Fibroblast of lung (primary cell): ENCODE results near the gene KHDC1L. TPM values are rescaled to one million over a fixed set of nuclear protein-coding genes. Genes with fewer than 3 reads are reported as not detected.

ENCODE experiments used
- DNase-seq, 2 donors: peaks; one replicate each; pipeline versions ENCODE4 v3.0.0 to v3.0.0-alpha.2; 2010; ENCODE audit warnings: low read depth in 2 of 2
- H2AFZ ChIP-seq: 2 replicates; pipeline ENCODE4 v1.5.1; 2012; ENCODE audit warnings: low read length, control low read depth, inconsistent platforms
- H3K27ac ChIP-seq: 2 replicates; pipeline ENCODE4 v1.5.1; 2011; ENCODE audit warnings: low read length, control low read depth; ENCODE audit not compliant: insufficient read depth
- H3K27me3 ChIP-seq: 2 replicates; pipeline ENCODE4 v1.5.1; 2011; ENCODE audit warnings: mild to moderate bottlenecking, low read length; ENCODE audit not compliant: control insufficient read depth, insufficient read depth
- H3K36me3 ChIP-seq: 2 replicates; pipeline ENCODE4 v1.5.1; 2011; ENCODE audit warnings: low read length; ENCODE audit not compliant: control insufficient read depth, insufficient read depth
- H3K4me1 ChIP-seq: 2 replicates; pipeline ENCODE4 v1.5.1; 2011; ENCODE audit warnings: low read length; ENCODE audit not compliant: control insufficient read depth, insufficient read depth; ENCODE audit errors: extremely low read depth
- H3K4me2 ChIP-seq: 2 replicates; pipeline ENCODE4 v1.5.1; 2011; ENCODE audit warnings: low read length, control low read depth; ENCODE audit not compliant: insufficient read depth; ENCODE audit errors: extremely low read depth
- H3K4me3 ChIP-seq, 4 experiments: fragments of 200-600 bp in 1 of 4; sonication (generic) in 1 of 4; replicated peaks in 1 of 4; 2 replicates each; pipeline ENCODE4 v1.5.1; 2011 to 2016; ENCODE audit warnings: low read length in 4 of 4, low read depth in 3 of 4, mild to moderate bottlenecking in 3 of 4, control low read depth in 2 of 4, inconsistent platforms in 1 of 4, mixed read lengths in 1 of 4; ENCODE audit not compliant: insufficient read depth in 1 of 4; ENCODE audit errors: control extremely low read depth in 1 of 4
- H3K79me2 ChIP-seq: 2 replicates; pipeline ENCODE4 v1.5.1; 2012; ENCODE audit warnings: mild to moderate bottlenecking, low read length, inconsistent platforms; ENCODE audit not compliant: control insufficient read depth, insufficient read depth
- H3K9ac ChIP-seq: 2 replicates; pipeline ENCODE4 v1.5.1; 2011; ENCODE audit warnings: mild to moderate bottlenecking, low read length, control low read depth; ENCODE audit not compliant: insufficient read depth
- H3K9me3 ChIP-seq: 2 replicates; pipeline ENCODE4 v1.5.1; 2012; ENCODE audit warnings: low read depth, low read length; ENCODE audit not compliant: control insufficient read depth, insufficient read depth
- H4K20me1 ChIP-seq: 2 replicates; pipeline ENCODE4 v1.5.1; 2011; ENCODE audit warnings: low read length; ENCODE audit not compliant: control insufficient read depth, insufficient read depth; ENCODE audit errors: extremely low read depth
- EZH2 ChIP-seq: IDR thresholded peaks from 2 replicates; pipeline ENCODE4 v1.5.1; 2012; ENCODE audit warnings: low read length, control low read depth, mild to moderate bottlenecking; ENCODE audit errors: missing control alignments
- polyA plus RNA-seq, 2 donors: library from polyadenylated mRNA; depleted of rRNA in 1 of 2; stranded (reverse) in 1 of 2; unstranded in 1 of 2; fragments of >200 nt; gene quantifications; 2 replicates each; pipeline ENCODE4 v1.2.1, GENCODE V29; 2011 to 2012; ENCODE audit warnings: missing spikeins in 1 of 2
- total RNA-seq: library from RNA; depleted of rRNA; stranded (reverse); fragments of >200 nt; gene quantifications from 2 replicates; pipeline ENCODE4 v1.2.1, GENCODE V29; 2014
- TF ChIP-seq, protein P1 (sequence below), 2 donors: IDR thresholded peaks in 1 of 2; conservative IDR thresholded peaks in 1 of 2; 1 replicate in 1 of 2; 2 replicates in 1 of 2; pipeline ENCODE4 v1.5.1; 2011 to 2012; ENCODE audit warnings: low read length in 2 of 2, control low read depth in 1 of 2, inconsistent platforms in 1 of 2, low read depth in 1 of 2, mild to moderate bottlenecking in 1 of 2

Gene KHDC1L
- total and polyA plus RNA-seq, 2 donors (not counting 1 experiment from before 2014, with no cell fraction given), result 0.12 TPM; not detected in 1

DNA sequence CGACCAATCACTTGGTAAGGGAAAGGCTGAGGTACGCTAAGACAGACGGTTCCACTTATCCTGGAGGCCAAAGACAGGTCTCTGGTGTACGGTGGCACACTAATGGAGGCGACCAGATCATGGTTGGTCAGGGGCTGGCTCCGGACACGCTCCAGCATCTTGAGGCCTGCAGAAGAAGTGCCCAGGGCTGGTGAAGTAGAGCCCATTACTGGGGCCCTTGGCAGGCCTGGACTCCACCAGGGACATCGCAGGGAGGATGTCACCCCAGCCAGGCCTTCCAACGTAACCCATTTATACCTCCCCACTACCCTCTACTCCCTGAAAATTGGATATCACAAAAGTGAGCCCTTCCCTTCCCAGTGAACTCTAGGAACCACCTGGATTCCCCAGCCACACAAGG lies 16.2 kb downstream of the KHDC1L start:
- Histone ChIP-seq H3K79me2 (no peaks in the 10 kb centered on the region), H3K4me1 (no peaks in the 10 kb centered on the region), H3K27me3 (no peaks in the 10 kb centered on the region), H3K36me3 (no peaks in the 10 kb centered on the region), H2AFZ (no peak overlapping the region), H3K9ac (no peak overlapping the region), H3K4me3 (no peak overlapping the region), H3K4me2 (no peak overlapping the region), H3K9me3 (no peaks in the 10 kb centered on the region), H3K27ac (no peak overlapping the region), H4K20me1 (no peaks in the 10 kb centered on the region)
- DNase-seq, result no peak
- no peak for TF ChIP-seq EZH2
- TF ChIP-seq, protein P1, sequence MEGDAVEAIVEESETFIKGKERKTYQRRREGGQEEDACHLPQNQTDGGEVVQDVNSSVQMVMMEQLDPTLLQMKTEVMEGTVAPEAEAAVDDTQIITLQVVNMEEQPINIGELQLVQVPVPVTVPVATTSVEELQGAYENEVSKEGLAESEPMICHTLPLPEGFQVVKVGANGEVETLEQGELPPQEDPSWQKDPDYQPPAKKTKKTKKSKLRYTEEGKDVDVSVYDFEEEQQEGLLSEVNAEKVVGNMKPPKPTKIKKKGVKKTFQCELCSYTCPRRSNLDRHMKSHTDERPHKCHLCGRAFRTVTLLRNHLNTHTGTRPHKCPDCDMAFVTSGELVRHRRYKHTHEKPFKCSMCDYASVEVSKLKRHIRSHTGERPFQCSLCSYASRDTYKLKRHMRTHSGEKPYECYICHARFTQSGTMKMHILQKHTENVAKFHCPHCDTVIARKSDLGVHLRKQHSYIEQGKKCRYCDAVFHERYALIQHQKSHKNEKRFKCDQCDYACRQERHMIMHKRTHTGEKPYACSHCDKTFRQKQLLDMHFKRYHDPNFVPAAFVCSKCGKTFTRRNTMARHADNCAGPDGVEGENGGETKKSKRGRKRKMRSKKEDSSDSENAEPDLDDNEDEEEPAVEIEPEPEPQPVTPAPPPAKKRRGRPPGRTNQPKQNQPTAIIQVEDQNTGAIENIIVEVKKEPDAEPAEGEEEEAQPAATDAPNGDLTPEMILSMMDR (conservative IDR thresholded peaks at IDR 0.05 in 1 of 2, IDR thresholded peaks at IDR 0.05 in 1 of 2; ENCODE audit: low read depth in 1 of 2, low read length in 2 of 2), result no peak

DNA sequence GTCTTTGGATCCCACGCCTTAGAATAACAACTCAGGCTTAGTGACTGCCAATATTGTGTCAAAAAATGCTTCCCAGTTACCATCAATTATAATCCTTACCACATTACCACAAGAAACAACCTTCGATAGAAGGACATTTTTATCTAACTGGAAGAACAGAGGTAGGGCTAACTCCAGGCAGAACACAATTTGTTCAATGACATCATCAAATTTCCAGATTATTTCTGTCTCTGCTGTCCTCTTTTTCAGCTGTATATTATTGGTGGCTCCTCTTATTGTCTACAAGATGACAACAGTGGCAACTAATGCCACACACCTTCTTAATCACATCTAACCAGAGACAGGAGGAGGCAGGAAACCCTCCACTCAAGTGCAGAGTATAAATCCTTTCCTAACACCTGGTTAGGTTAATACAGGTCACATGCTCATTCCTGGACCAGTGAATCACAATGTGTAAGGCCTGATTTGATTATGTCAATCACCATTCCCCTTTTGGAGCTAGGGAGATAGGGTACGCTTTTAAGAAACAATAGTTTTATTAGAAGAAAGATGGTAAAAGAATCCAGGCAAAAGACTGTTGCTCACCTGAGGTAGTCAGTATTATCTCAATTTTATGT lies 18.0 kb downstream of the KHDC1L start:
- no peak overlapping the region for H3K4me2 ChIP-seq
- H3K4me3 ChIP-seq, result no peak overlapping the region
- DNase-seq, result peak in 1 of 2 donors; percentile 52
- TF ChIP-seq, protein P1 (conservative IDR thresholded peaks at IDR 0.05 in 1 of 2, IDR thresholded peaks at IDR 0.05 in 1 of 2; ENCODE audit: low read depth in 1 of 2, low read length in 2 of 2), result no peak
- TF ChIP-seq EZH2, result no peak
- H3K27ac ChIP-seq, result no peak overlapping the region
- H4K20me1 ChIP-seq, result no peaks in the 10 kb centered on the region
- H3K79me2 ChIP-seq, result no peaks in the 10 kb centered on the region
- H3K9me3 ChIP-seq, result no peaks in the 10 kb centered on the region
- no peak overlapping the region for H2AFZ ChIP-seq
- no peak overlapping the region for H3K9ac ChIP-seq
- no peaks in the 10 kb centered on the region for H3K27me3 ChIP-seq
- H3K36me3 ChIP-seq, result no peaks in the 10 kb centered on the region
- H3K4me1 ChIP-seq, result no peaks in the 10 kb centered on the region

DNA sequence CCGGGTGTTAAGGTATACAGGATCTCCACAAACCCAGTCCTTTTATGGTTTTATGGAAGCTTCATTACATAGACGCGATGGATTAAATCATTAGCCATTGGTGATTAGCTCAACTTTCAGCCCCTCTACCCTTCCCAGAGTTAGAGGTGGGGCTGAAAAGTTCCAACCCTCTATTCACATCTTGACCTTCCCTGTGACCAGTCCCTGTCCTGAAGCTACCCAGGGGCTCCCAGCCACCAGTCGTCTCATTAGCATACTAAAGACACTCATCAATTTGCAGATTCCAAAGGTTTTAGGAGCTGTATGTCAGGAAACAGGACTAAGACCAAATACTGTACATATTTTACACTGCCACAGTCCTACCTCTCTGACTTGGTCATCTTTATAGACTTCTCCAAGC lies 21.0 kb downstream of the KHDC1L start:
- Histone ChIP-seq H3K9me3 (no peaks in the 10 kb centered on the region), H3K36me3 (no peaks in the 10 kb centered on the region), H4K20me1 (no peaks in the 10 kb centered on the region), H3K27me3 (no peaks in the 10 kb centered on the region), H3K27ac (no peak overlapping the region), H3K4me3 (no peak overlapping the region), H2AFZ (no peak overlapping the region), H3K4me2 (no peak overlapping the region), H3K9ac (no peak overlapping the region), H3K79me2 (no peaks in the 10 kb centered on the region), H3K4me1 (no peaks in the 10 kb centered on the region)
- no peak for TF ChIP-seq EZH2
- TF ChIP-seq, protein P1 (conservative IDR thresholded peaks at IDR 0.05 in 1 of 2, IDR thresholded peaks at IDR 0.05 in 1 of 2; ENCODE audit: low read depth in 1 of 2, low read length in 2 of 2), result no peak
- no peak for DNase-seq
